Erythroblast (primary cell): ENCODE results near the gene TSPAN3.

Source experiments
- GATA1 ChIP-seq: IDR thresholded peaks from 2 replicates; pipeline ENCODE4 v1.6.1; 2011; ENCODE audit warnings: low read depth, mild to moderate bottlenecking, control low read depth, low read length, moderate library complexity
- POLR2A ChIP-seq: IDR thresholded peaks from 2 replicates; pipeline ENCODE4 v1.6.1; 2011; ENCODE audit warnings: mild to moderate bottlenecking, low read length

- TF ChIP-seq POLR2A = no peak
- TF ChIP-seq GATA1 = no peak
Measured at GRCh38 chr15:77094397-77095030, 23.6 kb upstream of the TSPAN3 start.
